A549 (cell line): Measurements from ENCODE around the gene NSUN5.
"Not testable (repeated sequence)": the region's sequence is repeated elsewhere in the genome, so short reads cannot be mapped to it uniquely, and the experiment has no call there.

Source experiments
- ATOH8 ChIP-seq: fragments of 250-450 bp; sonication (Bioruptor Pico); IDR thresholded peaks from 2 replicates; pipeline ENCODE4 v1.5.0; 2020; ENCODE audit warnings: low read depth, mild to moderate bottlenecking, moderate library complexity
- BHLHE40 ChIP-seq: IDR thresholded peaks from 2 replicates; pipeline ENCODE4 v1.6.1; 2012; ENCODE audit warnings: low read depth, low read length, inconsistent platforms
- CBX2 ChIP-seq: fragments of 200-600 bp; sonication (generic); IDR thresholded peaks from 2 replicates; pipeline ENCODE4 v1.6.1; 2016; ENCODE audit warnings: low read depth, mild to moderate bottlenecking, borderline replicate concordance
- CEBPB ChIP-seq, 2 experiments: fragments of >200 bp in 1 of 2; sonication (Bioruptor Twin) in 1 of 2; formaldehyde crosslinking in 1 of 2; IDR thresholded peaks; 2 replicates each; pipeline ENCODE4 v1.6.1; 2012 to 2016
- CTCF ChIP-seq: fragments of >200 bp; sonication (Bioruptor Twin); formaldehyde crosslinking; IDR thresholded peaks from 3 replicates; pipeline ENCODE4 v1.5.1; 2016
- HMGXB4 ChIP-seq: fragments of 250-450 bp; sonication (Bioruptor Pico); IDR thresholded peaks from 2 replicates; pipeline ENCODE4 v1.5.0; 2021; ENCODE audit warnings: mild to moderate bottlenecking, moderate library complexity, borderline replicate concordance
- JUN ChIP-seq, 2 experiments: fragments of >200 bp; sonication (Bioruptor Twin); formaldehyde crosslinking; IDR thresholded peaks; 2 replicates in 1 of 2; 3 replicates in 1 of 2; pipeline ENCODE4 v1.6.1; 2016 to 2017
- MAFK ChIP-seq: fragments of 450-650 bp; IDR thresholded peaks from 2 replicates; pipeline ENCODE4 v1.6.1; 2014; ENCODE audit not compliant: partially characterized antibody
- PBX3 ChIP-seq: IDR thresholded peaks from 2 replicates; pipeline ENCODE4 v1.6.1; 2012
- POLR2A ChIP-seq: IDR thresholded peaks from 2 replicates; pipeline ENCODE4 v1.6.1; 2012; ENCODE audit warnings: mild to moderate bottlenecking, low read length
- RAD21 ChIP-seq, 2 experiments: fragments of >200 bp in 1 of 2; sonication (Bioruptor Twin) in 1 of 2; formaldehyde crosslinking in 1 of 2; IDR thresholded peaks in 1 of 2; conservative IDR thresholded peaks in 1 of 2; 2 replicates in 1 of 2; 3 replicates in 1 of 2; pipeline ENCODE4 v1.6.1; 2012 to 2018; ENCODE audit warnings: inconsistent platforms in 1 of 2
- RARB ChIP-seq: fragments of 250-450 bp; sonication (Bioruptor Pico); IDR thresholded peaks from 2 replicates; pipeline ENCODE4 v1.8.0; 2021; ENCODE audit warnings: mild to moderate bottlenecking, moderate library complexity
- RNF2 ChIP-seq: fragments of 200-600 bp; sonication (generic); IDR thresholded peaks from 2 replicates; pipeline ENCODE4 v1.6.1; 2016; ENCODE audit warnings: low read depth, mild to moderate bottlenecking, antibody characterized with exemption, moderate library complexity, borderline replicate concordance
- USF2 ChIP-seq: fragments of 450-650 bp; IDR thresholded peaks from 2 replicates; pipeline ENCODE4 v1.6.1; 2014; ENCODE audit warnings: antibody characterized with exemption

GRCh38 chr7:73277210-73277609 is 31.4 kb downstream of the NSUN5 start:
- not testable (repeated sequence) for TF ChIP-seq POLR2A; CTCF; PBX3; JUN (IDR thresholded peaks at IDR 0.05); HMGXB4; USF2; RARB (CRISPR knock-in tag); MAFK; RAD21 (conservative IDR thresholded peaks at IDR 0.05 in 1 of 2, IDR thresholded peaks at IDR 0.05 in 1 of 2); CBX2; CEBPB (IDR thresholded peaks at IDR 0.05); BHLHE40; RNF2; ATOH8
